ENCODE data around the gene VPS52. TPM values are rescaled to one million over a fixed set of nuclear protein-coding genes. Genes with fewer than 3 reads are reported as not detected.

Gene VPS52
- 33.6 and 34.9 TPM in 2 replicates for total RNA-seq

GRCh38 chr6:33271468-33272274 is at the start of gene VPS52, which contains the start of gene RPS18:
Gene VPS52, minus strand, starts transcription at chr6:33271876. Its CDS starts 201 bp downstream, at chr6:33271675.
Gene RPS18, plus strand, starts transcription at chr6:33272075. Its CDS starts 45 bp downstream, at chr6:33272120.

GRCh38 chr6:33317669-33318425 is 46.2 kb upstream of the VPS52 start, which contains the start of gene ZBTB22:
Gene ZBTB22, minus strand, starts transcription at chr6:33317744. Its CDS starts 828 bp downstream, at chr6:33316916.

GRCh38 chr6:33313709-33314514 is 42.2 kb upstream of the VPS52 start, which contains the start of gene TAPBP:
Gene TAPBP, minus strand, starts transcription at chr6:33314078. Its CDS starts 37 bp downstream, at chr6:33314041.

GRCh38 chr6:33298773-33299236 is 27.1 kb upstream of the VPS52 start, which contains the start of gene RGL2:
Gene RGL2, minus strand, starts transcription at chr6:33298942. Its CDS starts 332 bp downstream, at chr6:33298610.

GRCh38 chr6:33288921-33289783 is 17.5 kb upstream of the VPS52 start, which contains the start of the genes PFDN6 and WDR46:
Gene PFDN6, plus strand, starts transcription at chr6:33289601. Its CDS starts 256 bp downstream, at chr6:33289857.
Gene WDR46, minus strand, starts transcription at chr6:33289239. Its CDS starts 69 bp downstream, at chr6:33289170.

GRCh38 chr6:33276864-33277662 is 5.4 kb upstream of the VPS52 start, which contains the start of gene B3GALT4:
Gene B3GALT4, plus strand, starts transcription at chr6:33277123. Its CDS starts 297 bp downstream, at chr6:33277420.

GRCh38 chr6:33208091-33208967 is 63.3 kb downstream of the VPS52 start, which contains the start of gene RING1:
Gene RING1, plus strand, starts transcription at chr6:33208500. Its CDS starts 323 bp downstream, at chr6:33208823.

GRCh38 chr6:33204415-33205190 is 67.1 kb downstream of the VPS52 start, which contains the start of gene HSD17B8:
Gene HSD17B8, plus strand, starts transcription at chr6:33204655. Its CDS starts 14 bp downstream, at chr6:33204669.

Other genes with a start within 250 kb of the VPS52 start
- gene HLA-DPA1, start 198.2 kb downstream of the VPS52 start, total RNA-seq = 6.5 TPM in 1 of 2 replicates, not detected in the other
- gene HLA-DPB1, start 195.9 kb downstream of the VPS52 start, total RNA-seq = 6.8 and 41.1 TPM in 2 replicates
- 0.33 and 0.63 TPM in 2 replicates for gene COL11A2, start 79.4 kb downstream of the VPS52 start, total RNA-seq
- 17.8 and 24.0 TPM in 2 replicates for gene RXRB, start 71.2 kb downstream of the VPS52 start, total RNA-seq
- gene SLC39A7, start 71.0 kb downstream of the VPS52 start, total RNA-seq = 107 and 109 TPM in 2 replicates
- gene HSD17B8, start 67.2 kb downstream of the VPS52 start, total RNA-seq = 17.4 and 30.6 TPM in 2 replicates
- gene RING1, start 63.4 kb downstream of the VPS52 start, total RNA-seq = 18.4 and 27.4 TPM in 2 replicates
- gene RPS18, start 199 bp upstream of the VPS52 start, total RNA-seq = 2,376 and 3,028 TPM in 2 replicates
- 3.7 and 16.6 TPM in 2 replicates for gene B3GALT4, start 5.2 kb upstream of the VPS52 start, total RNA-seq
- 45.5 and 86.5 TPM in 2 replicates for gene WDR46, start 17.4 kb upstream of the VPS52 start, total RNA-seq
- gene PFDN6, start 17.7 kb upstream of the VPS52 start, total RNA-seq = 39.6 and 67.3 TPM in 2 replicates
- 27.1 and 50.1 TPM in 2 replicates for gene RGL2, start 27.1 kb upstream of the VPS52 start, total RNA-seq
- gene TAPBP, start 42.2 kb upstream of the VPS52 start, total RNA-seq = 182 and 475 TPM in 2 replicates
- gene ZBTB22, start 45.9 kb upstream of the VPS52 start, total RNA-seq = 14.3 and 27.6 TPM in 2 replicates
- 27.1 and 41.7 TPM in 2 replicates for gene DAXX, start 51.1 kb upstream of the VPS52 start, total RNA-seq
- 9.0 and 126 TPM in 2 replicates for gene KIFC1, start 119.9 kb upstream of the VPS52 start, total RNA-seq
- 22.3 and 28.0 TPM in 2 replicates for gene PHF1, start 139.1 kb upstream of the VPS52 start, total RNA-seq
- 267 and 351 TPM in 2 replicates for gene CUTA, start 146.2 kb upstream of the VPS52 start, total RNA-seq
- 2.3 and 8.4 TPM in 2 replicates for gene SYNGAP1, start 148.2 kb upstream of the VPS52 start, total RNA-seq
- 6.0 and 7.1 TPM in 2 replicates for gene ZBTB9, start 182.7 kb upstream of the VPS52 start, total RNA-seq

Measured in mesangial cell (primary cell).